IPS-NIHi7 (cell line): ENCODE measurements around the gene PLB1.
"Not testable (repeated sequence)": the region's sequence is repeated elsewhere in the genome, so short reads cannot be mapped to it uniquely, and the experiment has no call there.

Source experiments
- DNase-seq: peaks from one replicate; pipeline ENCODE4 v3.0.0; 2012; ENCODE audit warnings: mixed read lengths; ENCODE audit errors: extremely low spot score

Gene PLB1

DNA sequence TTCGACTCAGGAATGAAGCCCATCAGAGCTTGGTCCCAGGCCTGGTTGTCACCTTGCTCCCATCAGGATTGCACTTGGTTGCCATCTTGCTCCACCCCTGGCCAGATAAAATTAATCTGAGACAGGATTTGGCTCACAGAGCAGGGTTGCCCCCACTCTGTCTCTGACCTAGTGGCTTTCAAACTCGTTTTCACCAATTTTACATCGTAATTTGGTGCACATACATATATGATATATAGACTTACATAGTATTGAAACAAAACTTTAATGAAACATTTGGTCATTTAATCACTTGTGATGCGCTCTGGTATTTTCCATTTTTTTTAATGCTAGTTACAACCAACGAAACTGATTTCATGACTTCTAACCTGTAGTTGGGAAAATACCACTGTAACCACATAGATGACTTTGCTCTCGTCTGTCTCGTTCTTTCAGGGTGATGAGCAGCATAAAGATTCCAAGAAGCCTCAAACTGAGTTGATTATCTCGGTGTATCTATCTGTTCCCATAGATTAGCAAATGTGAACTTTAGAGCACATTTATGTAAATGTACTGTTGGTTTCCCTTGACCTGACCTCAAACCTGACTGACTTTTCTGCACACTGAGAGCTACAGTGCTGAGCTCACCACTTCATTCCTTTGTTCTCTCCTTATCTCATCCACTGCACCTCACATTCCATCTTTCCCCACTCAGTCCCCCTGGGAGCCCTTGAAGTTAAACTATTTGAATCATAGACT, 30.5 kb upstream of the PLB1 start:
- DNase-seq: no peak

DNA sequence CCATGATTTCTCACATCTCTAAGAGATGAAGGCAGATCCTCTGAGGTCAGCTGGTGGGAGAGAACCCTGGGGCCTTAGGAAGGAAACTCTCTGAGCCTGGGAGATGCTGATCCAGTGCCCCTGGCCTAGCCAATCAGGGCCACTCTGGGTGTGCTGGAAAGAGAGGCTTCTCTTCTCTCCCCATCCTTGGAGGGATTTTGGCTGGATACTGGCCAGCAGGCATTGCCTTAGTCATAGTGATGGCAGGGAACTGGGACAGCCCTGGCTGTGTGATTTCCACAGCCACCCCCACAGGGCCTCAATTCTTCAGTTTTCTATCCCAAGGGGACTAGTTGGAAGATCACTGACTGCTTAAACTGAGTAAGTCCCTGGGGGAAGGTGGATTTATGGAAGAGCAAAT, 26.6 kb upstream of the PLB1 start:
- DNase-seq: no peak

DNA sequence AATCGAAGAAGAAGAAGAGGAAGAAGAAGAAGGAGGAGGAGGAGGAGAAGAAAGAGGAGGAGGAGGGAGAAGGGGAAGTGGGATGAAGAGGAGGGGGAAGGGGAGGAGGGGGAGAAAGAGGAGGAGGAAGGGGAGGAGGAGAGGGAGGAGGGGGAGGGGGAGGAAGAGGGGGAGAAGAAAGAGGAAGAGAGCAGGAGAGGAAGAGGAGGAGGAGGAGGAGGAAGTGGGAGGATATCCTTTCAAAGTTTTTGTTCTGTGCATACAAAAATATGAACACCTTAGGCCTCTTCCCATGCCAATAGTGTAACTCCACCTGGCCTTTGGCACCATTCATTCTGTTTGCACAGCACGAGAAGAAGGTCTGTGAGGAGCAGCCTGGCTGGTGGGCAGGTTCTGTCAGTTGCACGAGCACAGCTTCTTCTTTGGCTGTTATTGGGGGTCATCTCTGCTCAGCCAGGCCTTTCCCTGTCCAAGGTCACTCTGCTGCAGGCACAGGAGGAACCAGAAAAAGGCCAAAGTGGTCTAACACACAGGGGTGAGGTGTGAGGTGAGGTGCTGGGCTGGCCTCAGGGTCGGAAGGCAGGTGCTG, 25.8 kb upstream of the PLB1 start:
- DNase-seq: no peak

DNA sequence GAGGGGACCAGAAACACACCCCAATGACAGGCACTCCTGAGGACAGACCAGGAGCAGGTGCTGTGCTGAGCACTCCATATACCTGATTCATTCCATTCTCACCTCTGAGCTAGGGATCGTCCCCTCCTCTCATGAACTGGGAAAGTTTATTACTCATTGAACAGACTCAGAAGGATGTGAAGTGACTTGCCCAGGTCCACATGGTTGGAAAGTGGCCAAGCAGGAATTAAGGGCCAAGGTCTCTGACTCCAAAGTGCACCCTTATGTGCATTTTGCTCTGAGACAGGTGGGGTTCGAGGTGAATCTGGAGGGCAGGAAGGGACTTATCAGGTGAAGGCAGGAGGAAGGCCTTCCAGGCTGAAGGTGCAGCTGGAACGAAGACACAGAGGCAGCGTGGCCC, 25.1 kb upstream of the PLB1 start:
- no peak for DNase-seq

DNA sequence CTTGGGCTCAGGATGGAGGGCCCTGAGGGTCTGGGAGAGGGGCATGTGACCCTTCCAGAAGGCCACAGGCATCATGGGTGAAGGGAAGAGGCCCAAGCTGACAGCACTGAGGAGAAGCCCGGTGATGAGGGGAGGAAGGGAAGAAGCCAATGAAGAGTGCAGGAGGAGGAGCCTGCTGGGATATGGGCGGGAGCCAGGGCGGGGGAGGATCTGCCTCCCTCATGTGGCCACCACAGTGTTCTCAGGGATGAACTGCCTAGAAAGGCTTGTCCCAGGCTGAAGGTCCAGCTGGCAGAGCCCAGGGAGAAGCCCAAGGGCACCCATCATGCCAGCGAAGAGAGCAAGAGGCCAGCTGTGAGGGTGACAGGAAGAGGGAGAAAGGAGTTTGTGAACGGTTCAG, 24.6 kb upstream of the PLB1 start:
- peak; percentile 57 for DNase-seq

DNA sequence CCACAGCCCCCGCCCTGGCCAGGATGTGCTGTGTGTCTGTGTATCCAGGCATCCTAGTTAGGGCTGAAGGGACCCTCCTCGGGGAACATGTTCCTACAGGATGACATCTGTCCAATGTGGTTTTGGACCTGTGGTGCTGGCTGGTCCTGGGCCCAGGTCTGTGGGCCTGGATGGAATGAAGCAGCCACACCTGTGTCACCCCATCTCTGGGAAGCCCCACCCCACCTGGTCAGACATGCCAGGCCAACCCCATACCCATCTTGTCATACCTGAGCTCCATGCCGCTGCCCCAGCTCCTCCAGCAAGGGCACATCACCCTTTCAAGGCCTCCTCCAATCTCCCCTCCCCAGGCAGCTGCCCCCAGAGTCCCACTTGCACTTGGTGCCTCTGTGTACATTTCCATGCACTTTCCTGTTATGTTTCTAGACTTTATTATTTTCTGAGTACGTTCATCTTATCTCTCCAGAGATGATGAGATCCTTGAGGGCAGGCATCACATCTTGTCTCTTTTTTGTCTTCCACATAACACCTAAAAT, 24.1 kb upstream of the PLB1 start:
- DNase-seq: no peak

DNA sequence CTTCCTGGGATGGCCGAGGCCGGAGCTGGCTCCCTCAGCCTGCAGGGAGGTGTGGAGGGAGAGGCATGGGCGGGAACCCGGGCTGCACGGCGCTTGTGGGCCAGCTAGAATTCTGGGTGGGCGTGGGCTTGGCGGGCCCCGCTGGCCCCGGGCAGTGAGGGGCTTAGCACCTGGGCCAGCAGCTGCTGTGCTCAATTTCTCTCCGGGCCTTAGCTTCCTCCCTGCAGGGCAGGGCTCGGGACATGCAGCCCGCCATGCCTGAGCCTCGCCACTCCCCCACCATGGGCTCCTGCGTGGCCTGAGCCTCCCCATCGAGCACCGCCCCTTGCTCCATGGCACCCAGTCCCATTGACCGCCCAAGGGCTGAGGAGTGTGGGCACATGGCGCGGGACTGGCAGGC, 23.2 kb upstream of the PLB1 start:
- DNase-seq: not testable (repeated sequence)

DNA sequence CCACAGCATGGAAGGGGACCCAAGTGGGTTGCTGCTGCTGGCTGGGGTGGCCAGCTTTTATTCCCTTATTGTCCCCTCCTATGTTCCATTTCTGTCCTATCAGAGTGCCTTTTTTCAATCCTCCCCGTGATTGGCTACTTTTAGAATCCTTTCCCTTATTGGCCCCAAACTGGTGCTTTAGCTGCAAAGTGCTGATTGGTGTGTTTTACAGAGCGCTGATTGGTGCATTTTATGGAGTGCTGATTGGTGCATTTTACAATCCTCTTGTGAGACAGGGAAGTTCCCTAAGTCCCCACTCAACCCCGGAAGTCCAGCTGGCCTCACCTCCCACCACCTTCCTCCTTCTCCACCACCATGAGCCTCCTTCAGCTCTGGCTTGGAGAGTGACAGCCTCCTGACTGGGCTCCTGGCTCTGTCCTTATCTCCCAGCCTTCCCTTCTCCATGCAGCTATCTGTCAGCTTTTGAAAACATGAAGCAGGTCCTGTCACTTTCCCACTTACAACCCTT, 20.7 kb upstream of the PLB1 start:
- no peak for DNase-seq

DNA sequence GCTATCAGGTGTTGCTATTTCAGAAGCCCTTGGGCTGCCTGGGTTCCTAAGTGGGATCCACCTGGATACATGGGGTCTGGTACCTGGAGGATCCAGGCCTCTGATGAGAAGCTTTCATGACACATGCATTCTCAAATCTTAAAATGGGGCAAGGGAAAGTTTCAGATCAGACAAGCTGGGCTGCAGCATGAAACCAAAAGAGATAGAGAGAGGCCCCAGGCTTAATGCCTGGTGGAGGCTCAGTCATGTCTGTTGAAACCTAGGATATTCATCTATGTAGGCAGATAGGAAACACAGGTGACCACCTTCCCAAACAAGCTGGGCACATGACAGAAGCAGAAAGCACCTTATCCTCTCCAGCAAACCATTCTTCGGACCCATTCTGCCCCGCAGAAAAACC, 18.8 kb upstream of the PLB1 start:
- DNase-seq: no peak

DNA sequence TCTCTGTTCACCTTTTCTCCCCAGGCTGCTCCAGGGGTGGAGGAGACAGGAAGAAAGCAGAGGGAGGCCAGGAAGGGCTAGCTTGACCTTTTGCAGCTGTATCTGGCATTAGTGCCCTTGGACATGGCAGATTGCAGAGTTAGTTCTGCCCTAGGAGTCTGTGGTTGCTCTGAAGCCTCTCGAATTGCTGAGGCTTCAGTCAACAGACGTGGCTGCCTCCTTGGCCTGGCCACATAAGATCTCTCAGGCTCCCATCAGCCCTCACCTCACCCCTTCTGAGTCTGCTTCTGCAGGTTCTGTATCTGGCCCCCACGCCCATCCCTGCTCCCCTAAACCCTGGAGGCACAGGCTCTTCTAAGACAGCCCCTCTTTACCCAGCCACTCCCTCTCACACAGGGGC, 18.2 kb upstream of the PLB1 start:
- DNase-seq: no peak

DNA sequence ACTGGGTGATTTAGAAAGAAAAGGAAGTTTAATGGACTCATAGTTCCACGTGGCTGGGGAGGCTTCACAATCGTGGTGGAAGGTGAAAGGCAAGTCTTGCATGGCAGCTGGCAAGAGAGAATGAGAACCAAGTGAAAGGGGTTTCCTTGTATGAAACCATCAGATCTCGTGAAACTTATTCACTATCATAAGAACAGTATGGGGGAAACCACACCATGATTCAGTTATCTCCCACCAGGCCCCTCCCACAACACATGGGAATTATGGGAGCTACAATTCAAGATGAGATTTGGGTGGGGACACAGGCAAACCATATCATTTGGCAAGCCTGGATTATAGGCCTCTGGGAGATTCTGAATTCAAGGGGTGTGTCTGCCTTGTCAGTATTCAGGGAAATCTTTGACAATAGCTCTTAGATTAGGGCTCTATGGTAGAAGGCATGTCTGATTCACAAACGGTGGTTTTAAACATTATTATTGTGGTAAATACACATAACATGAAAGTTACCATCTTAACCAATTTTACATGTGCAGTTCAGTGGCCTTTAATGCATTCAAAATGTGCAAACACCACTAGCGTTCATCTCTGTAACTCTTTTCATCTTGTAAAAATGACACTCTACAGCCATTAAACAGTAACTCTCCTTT, 15.3 kb upstream of the PLB1 start:
- DNase-seq: no peak

DNA sequence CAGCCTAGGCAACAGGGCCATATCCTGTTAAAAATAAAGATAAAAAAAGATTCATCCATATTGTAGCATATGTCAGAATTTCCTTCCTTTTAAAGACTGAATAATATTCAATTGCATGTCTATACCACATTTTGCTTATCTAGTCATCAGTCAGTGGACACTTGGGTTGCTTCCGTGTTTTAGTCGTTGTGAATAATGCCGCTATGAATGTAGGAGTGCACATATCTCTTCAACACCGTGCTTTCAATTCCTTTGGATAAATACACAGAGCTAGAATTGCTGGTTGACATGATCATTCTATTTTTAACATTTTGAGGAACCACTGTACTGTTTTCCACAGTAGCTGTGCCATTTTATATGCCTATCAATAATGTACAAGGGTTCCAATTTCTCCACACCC, 14.0 kb upstream of the PLB1 start:
- DNase-seq: no peak

DNA sequence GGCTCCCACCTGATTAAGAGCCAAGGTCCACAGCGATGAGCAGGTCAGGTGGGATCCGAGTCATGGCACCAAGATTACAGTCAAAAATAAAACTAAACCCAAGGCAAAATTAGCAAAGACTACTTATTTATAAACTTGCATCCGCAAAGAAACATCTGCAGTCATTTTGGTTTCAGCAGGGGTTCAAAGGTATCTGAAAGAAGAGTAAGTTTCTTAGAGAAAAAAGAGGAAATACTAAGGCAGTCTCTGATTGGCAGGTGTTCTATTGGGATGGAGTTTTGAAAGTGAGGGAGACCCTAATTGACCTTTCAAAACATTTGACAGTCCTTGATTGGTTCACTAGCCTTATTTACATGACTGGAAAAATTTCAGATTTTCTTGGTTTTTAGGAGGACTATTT, 11.0 kb upstream of the PLB1 start:
- DNase-seq: no peak

DNA sequence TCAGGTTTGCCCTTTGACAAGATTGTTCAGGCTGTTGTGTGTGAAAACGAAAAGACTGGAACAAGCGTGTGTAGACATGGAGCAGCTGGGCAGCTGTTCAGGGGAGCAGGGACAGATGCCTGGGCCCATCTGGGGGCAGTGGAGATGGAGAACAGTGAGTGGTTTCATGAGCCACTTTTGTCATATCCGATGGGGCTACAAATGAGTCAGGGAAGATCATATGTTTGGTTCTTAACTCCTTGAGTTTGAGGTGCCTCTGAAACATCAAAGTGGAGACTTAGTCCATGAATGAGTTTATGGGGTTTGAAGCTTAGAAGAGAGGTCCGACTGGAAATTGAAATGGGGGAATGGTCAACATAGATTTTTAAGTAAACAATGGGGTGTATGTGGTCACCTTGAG, 9.3 kb upstream of the PLB1 start:
- DNase-seq: no peak

DNA sequence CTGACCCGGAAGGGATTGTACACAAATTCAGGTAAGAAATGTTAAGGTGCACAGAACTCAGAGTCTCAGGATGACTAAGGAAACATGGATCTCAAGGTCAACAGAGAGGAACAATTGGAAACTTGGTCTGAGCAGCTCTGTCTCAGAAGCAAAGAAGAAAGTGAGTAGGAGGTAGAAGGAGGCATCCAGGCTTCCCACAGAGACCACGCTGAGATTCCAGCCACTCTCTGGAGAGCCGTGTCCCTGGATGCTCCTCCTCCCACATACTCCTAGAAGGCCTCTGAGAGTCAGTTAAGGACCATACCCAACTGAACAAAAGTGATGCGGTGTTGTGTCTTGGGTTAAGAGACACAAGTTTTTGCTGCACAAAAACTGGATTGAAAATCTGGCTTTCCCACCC, 8.6 kb upstream of the PLB1 start:
- no peak for DNase-seq

DNA sequence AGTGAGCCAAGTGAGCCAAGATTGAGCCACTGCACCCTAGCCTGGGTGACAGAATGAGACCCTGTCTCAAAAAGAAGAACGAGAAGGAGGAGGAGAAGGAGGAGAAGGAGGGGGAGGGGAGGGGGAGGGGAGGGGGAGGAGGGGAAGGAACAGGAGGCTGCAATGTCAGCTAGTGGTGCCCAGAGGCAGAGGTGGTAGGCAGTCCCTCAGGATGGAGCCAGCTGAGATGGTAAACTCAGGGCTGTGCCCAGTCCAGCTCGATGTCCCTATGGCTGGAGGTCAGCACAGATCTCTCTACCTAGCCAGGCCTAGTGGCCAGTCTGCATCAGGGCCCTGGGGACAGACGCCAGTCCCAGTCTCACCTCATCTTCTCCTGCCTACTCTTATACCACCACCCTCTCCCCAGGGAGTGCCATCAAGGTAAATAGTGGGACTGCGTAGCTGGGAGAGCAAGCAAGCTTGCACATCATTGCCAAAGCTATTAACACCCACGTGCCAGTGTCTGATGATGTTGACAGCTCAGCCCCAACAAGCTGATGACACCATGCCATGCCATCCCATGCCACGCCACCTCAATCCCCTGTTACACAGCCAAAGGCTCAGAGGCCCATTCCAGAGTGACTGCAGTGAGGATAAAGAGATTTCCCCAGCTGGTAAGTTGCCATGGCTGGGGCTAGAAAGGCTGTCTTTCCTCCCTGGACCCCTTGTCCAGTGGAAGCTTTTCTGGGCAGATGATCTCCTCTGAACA, 7.6 kb upstream of the PLB1 start:
- DNase-seq: no peak

DNA sequence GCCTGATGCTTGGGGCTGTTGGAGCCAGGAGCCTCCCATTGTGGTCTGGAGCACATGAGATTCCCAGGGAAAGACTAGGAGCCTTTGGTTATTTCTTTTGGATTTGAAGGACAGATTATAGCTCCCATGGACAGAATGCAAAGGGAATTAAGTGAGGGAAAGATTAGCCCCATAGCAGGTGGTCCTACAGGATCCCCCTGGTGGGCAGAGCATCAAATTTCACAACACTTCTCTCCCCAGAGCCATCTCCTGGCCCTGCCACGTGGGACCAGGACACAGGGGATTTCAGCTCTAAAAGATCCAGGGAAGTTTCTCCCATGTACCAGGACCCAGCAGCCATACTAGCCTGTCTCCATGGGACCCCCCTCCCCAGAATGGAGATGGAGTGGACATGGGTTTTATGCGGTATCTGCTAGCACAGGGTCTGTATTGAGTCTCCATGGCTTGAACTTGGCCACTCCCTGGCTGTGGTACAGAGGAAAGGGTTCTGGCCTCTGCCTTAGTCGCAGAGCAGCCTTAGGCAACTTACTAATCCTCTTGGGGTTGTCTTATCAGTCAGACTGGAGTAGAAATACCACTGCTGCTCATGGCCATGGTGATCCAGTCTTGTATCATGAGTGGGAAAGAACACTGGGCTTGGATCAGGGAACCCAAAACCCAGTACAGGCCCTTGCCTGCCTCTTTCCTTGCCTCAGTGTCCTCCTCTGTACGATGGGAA, 6.8 kb upstream of the PLB1 start:
- no peak for DNase-seq

DNA sequence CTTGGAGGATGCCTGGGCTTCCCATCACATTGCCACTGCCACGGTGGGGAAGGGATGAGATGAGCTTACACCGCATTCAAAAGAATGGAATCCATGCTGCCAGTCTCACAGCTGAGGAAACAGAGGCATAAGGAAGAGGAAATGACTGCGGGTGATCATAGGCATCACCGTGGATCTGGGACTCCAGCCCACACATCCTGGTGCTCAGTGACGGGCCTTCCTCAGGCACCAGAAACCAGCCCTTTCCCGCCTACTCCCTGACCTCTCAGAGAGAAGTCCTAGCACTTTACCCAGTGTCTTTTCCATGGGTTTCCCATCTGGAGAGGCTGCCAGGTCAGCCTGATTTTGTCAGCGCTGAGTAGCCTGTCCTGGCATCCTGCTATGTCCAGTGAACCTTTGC, 5.3 kb upstream of the PLB1 start:
- no peak for DNase-seq

DNA sequence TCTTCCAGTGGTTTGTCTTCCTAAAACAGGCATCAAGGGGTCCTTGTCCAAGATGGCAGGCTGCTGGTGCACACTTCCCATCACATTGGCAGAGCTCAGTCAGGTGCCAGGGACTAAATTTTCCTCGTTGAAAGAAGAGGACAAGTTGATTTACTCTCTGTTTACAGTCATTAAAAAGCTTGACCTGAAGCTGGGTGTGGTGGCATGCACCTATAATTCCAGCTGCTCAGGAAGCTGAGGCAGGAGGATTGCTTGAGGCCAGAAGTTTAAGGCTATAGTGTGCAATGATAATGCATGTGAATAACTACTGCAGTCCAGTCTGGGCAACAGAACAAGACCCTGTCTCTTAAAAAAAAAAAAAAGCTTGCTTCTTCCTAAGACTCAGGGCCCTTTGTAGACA, 3.6 kb upstream of the PLB1 start:
- DNase-seq: no peak

DNA sequence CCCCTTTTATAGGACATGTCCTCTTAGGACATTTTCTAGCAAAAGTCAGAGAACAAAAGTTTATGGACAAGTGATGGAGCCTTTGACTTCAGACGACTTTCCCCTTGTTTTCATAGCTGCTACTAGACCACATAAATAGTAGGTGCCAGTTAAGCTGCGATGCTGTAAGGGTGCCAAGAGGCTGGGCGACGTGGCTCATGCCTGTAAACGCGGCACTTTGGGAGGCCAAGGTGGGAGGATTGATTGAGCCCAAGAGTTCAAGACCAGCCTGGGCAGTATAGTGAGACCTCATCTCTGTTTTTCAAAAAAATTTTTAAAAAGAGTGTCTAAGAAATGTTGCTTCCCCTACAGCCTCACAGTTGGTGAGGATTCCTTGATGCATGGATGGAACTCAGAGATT, 2.2 kb upstream of the PLB1 start:
- no peak for DNase-seq

DNA sequence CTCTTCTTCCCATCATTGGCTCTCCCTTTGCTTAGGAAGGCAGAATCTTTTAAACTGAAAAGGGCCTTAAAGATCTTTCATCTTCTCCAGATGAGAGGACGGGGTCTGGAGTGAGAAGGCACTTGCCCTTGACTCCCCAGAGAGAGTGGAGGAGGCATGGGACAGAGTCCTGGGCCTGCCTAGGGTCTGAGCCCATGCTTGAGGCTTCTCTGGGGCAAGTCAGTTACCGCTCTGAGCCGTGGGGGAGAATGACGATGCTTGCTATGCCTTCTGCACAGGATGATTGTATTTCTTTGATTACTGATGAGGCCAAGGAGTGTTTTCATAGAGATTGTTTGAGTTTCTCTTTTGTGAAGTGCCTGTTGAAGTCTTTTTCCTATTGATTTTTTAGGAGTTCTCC, 921 bp downstream of the PLB1 start:
- no peak for DNase-seq

DNA sequence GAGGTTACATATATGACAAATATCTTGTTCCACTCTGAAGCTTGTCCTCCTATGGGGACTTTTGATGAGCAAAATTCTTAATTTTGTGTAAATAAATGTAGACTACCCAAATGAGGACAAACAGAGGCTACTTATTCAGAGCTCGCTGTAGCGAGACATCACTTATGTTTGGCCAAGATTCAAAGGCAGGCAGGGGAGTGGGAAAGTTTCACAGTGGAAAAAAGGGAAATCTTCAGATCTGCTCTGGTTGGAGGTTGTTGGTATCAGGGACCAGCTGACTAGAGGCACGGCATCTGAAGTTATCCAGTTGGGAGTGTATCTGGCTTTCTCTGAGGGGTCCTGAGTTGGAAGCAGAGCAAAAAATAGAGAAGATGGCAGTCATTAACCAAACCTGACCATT, 1.3 kb downstream of the PLB1 start:
- DNase-seq: no peak
